ENCODE data around the gene AICDA.

DNA sequence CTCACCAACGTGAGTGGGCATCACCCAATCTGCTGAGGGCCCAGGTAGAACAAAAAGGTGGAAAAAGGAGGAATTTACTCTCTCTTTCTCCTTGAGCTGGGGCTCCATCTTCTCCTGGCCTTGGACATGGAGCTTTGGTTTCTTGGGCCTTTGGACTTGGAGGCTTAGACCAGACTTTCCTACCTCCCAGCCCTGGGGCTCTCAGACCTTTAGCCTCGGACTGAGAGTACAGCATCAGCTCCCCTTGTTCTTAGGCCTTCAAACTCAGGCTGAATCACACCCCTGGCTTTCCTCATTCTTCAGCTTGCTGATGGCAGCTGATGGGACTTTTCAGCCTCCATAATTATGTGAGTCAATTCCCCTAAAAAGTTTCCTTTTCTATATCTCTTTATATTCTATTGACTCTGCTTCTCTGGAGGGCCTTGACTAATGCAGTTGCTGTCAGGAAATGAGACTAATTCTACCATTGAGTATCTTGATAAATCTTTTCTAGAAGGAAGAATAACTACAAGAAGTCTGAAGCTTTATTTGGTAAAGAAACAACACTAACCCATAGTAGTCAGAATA, 56.0 kb downstream of the AICDA start:
- no peak for TF ChIP-seq SPI1 (IDR thresholded peaks at IDR 0.05; ENCODE audit: low read depth, low read length)
- no peak for TF ChIP-seq POLR2AphosphoS5 (IDR thresholded peaks at IDR 0.05; ENCODE audit: low read depth, low read length)
